GM18499 (cell line): ENCODE measurements around the gene FOXRED2.
"Not testable (repeated sequence)": the region's sequence is repeated elsewhere in the genome, so short reads cannot be mapped to it uniquely, and the experiment has no call there.

Experiments used
- ATAC-seq: cut with Tn5 transposase; IDR thresholded peaks from one replicate; pipeline ENCODE4 v1.9.1; 2021; ENCODE audit warnings: moderate number of reproducible peaks; ENCODE audit not compliant: insufficient read depth, unreplicated experiment

FOXRED2 gene

DNA sequence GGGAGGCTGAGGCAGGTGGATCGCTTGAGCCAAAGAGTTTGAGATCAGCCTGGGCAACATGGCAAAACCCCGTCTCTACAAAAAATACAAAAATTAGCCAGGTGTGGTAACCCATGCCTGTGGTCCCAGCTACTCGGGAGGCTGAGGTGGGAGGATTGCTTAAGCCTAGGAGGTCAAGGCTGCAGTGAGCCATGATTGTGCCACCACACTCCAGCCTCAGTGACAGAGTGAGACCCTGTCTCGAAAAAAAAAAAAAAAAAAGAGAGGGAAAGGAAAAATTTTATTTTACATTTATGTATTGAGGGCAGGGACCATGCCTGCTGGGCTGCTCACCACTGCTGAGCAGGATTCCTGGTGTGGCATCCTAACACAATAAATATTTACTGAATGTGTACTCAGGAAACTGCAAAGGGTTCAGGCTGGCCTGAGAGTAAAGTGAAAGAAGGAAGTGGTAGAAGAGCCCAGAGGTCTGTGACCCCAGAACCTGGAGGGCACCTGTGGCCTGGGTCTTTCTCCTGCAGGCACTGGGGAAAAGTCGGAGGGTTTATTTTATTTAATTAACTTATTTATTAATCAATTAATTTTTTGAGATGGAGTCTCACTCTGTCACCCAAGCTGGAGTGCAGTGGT, 53.7 kb downstream of the FOXRED2 start:
- not testable (repeated sequence) for ATAC-seq

DNA sequence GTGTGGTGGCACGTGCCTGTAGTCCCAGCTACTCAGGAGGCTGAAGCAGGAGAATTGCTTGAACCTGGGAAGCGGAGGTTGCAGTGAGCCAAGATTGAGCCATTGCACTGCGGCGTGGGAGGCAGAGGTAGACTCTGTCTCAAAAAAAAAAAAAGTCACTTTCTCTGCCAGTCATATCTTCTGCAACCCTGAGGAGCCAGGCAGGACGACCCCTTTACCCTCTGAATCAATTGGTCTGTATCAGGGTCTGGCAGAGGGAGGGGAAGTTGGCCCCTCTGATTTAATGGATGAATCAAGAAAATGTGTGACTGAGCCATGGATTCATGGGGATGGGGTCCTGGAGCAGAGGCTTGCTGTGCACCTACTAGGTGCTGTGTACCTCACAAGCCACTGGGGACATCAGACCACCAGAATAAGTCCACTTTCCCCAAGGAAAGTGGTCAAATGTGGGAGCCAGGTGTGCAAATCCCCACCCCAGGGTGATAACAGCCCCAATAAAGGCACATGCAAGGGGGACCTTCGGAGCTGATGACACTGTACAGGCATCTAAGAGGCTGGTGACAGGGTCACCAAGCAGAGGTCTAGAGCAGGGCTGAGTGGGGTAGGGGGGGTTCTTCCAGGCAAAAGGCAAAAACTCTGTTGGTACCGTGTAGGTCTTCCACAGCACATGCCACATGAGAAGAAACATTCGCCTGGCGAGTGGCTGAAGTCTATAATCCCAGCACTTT, 54.4 kb downstream of the FOXRED2 start:
- ATAC-seq, result no peak

DNA sequence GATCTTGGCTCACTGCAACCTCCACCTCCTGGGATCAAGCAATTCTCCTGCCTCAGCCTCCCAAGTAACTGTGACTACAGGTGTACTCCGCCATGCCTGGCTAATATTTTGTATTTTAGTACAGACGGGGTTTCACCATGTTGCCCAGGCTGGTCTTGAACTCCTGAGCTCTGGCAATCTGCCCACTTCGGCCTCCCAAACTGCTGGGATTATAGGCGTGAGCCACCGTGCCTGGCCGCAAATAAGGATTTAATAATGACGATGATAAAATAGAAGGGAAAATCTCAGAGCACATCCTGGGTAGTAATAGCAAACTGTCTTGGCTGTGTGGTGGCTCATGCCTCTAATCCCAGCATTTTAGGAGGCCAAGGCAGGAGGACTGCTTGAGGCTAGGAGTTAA, 55.9 kb downstream of the FOXRED2 start:
- not testable (repeated sequence) for ATAC-seq

DNA sequence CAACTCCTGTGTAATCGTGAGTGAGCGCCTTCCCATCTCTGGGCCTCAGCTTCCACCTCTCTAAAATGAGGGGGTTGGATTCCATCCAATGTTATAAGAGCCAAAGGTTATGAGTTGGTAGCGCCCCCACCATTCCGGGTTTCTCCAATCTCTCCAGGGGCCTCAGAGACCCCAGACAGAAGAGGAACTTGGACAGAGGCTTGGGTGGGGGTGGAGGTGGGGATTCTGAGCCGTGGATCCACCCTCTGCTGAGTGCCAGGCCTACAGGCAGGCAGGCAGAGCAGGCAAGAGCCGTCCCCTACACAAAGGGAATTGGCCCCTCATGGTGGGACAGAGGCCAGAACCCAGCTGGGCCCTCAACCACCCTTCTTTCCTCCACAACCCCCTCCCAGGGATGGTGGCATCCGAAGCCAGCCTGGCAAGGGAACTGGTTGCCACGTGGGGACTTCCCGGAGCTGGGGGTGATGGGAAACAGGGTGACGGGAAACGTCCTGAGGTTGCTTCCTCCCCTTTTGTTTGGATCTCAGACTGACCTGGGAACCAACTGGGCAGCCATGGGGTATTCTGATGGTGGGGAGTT, 57.2 kb downstream of the FOXRED2 start:
- ATAC-seq, result no peak

DNA sequence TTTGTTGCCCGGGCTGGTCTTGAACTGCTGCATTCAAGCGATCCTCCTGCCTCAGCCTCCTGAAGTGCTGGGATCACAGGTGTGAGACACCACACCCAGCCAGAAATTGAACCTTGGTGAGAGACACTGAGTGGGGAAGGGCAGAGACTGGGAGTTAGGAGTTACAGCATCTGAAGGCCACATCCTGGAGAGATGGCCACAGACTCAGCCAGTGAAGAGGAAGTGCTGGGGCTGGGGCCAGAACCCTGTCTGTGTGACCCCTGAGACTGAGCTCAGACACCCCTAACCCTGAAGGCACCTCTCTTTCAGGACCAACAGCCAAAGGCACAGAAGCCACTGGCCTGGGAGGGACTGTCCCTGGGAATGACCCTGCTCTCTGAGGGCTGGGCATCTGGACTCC, 59.2 kb downstream of the FOXRED2 start:
- no peak for ATAC-seq

DNA sequence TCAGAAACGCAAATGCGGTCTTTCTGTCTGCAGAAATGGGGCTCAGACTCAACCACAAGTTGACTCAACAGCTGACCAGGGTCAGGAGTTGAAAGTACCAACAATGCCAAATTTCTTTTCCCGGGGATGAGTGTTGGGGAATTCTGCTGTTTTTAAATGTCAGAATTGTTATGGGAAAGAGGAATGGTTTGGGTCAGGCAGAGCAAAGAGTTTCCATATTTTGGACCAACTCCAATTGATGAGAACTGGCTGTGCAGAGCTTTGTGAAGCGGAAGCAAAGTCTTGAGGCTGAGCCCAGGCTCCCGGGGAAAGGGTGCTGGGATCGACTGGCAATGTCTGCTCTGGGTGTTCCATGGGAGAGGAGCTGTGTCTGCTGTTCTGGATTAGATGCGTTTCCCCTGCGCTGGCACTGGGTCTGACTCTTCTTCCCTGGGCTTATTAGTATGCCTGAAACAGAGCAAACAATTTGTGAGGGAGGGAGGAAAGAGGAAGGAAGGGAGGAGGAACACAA, 61.6 kb downstream of the FOXRED2 start:
- no peak for ATAC-seq

DNA sequence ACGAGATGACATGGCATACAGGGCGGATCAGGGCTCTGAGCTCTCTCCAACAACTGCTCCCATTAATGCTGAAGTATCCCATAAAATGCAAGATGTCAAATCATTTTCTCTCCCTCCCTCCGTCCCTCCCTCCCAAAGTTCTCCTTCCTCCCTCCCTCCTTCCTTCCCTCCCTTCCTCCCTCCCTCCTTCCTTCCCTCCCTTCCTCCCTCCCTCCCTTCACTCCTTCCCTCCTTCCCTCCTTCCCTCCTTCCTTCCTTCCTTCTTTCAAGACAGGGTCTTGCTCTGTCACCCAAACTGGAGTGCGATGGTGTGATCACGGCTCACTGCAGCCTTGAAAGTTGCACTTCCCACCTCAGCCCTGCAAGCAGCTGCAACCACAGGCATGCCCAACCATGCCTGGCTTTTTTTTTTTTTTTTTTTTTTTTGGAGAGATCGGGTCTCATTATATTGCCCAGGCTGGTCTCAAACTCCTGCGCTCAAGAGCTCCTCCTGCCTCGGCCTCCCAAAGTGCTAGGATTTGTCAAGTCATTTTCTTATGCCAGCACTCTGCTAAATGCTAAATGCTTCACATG, 63.6 kb downstream of the FOXRED2 start:
- no peak for ATAC-seq

DNA sequence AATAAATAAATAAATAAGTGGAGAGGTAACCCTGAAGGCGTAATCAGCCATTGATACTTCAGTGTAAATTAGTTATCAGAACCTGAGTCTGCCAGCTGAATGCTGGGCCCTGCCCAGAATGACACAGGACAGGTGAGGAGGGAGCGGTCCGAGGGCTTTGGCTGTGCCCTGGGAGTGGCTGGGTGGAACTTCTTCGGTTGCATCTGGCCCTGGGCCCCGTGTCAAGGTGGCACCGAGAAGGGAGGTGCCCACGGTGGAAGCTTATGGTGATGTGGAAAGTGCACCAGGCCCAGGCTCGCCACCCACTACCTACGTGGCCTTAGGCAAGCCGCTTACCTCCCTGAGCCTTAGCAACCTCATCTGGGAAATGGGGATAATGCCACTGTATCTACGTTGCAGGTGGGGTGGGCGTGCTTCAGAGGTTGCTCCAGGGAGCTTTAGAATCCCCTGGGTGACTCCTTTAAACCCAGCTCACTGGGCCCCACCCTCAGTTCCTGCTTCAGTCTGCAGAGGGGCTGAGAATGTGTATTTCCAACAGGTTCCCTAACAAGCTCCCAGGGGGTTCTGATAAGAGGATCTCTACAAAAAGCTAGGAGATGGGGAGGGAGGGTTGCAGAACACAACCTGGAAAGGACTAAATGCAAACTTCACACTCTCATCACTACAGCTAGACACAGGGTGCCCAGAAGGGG, 64.2 kb downstream of the FOXRED2 start:
- ATAC-seq, result no peak

DNA sequence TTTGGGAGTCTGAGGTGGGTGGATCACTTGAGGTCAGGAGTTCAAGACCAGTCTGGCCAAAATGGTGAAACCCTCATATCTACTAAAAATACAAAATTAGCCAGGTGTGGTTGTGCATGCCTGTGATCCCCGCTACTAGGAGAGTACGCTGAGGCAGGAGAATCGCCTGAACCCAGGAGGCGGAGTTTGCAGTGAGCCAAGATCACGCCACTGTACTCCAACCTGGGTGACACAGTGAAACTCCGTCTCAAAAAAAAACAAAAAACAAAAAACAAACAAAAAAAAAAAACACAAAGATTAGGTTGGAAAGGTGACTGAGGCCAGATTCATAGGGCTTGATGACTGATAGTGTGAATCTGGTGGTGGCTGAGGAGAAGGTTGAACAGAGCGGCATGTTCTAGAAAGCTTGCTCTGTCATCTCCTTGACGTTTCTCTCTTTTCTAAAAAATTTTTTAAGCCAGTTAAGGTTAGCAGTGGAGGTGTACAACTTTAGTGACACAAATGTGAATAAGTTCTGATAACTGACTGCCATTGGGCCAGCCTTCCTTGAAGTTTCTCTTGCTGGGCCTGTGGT, 66.3 kb downstream of the FOXRED2 start:
- ATAC-seq, result no peak

DNA sequence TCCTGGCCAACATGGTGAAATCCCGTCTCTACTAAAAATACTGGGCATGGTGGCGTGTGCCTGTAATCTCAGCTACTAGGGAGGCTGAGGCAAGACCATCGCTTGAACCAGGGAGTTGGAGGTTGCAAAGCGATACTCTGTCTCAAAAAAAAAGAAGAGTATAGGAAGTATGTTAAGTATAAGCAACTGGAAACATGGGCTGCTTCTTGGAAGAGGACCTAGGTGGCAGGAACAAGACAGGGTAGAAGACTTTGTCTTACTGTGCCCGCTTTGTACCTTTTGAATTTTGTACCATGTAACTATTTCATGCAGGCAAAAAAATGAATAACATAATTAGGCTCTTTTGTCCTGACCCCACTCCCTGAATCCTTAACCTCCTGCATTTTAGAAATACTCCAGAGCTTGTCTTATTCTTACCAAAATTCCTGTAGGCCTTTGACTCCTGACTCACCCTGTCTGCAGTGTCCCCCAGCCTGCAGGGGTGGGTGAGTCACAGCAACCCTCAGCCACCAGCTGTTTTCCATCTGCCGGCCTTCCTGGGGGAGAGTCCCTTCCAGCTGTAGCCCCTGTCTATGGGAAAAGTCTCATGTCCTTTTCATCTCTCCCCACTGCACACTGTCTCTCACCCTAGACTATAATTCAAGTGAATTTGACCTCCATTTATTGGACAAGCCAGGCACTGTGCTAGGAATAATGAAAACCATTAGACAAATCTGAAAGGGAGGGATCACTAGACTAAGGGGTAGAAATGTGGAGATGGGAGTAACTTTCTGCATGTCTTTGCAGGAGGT, 67.2 kb downstream of the FOXRED2 start:
- ATAC-seq, result no peak
